Left ventricle myocardium inferior (tissue), 1 donor: ENCODE results near the gene MMP17. TPM values are rescaled to one million over a fixed set of nuclear protein-coding genes. Genes with fewer than 3 reads are reported as not detected.
"Not testable (repeated sequence)": the region's sequence is repeated elsewhere in the genome, so short reads cannot be mapped to it uniquely, and the experiment has no call there.

ENCODE experiments used
- DNase-seq: peaks from one replicate; pipeline ENCODE4 v3.0.0-alpha.2; 2020
- H3K27ac ChIP-seq: fragments of 200-600 bp; replicated peaks from 2 replicates; pipeline ENCODE4 v1.8.0; 2021
- H3K27me3 ChIP-seq: fragments of 200-600 bp; 2 replicates; pipeline ENCODE4 v1.8.0; 2021; ENCODE audit warnings: low read depth
- H3K36me3 ChIP-seq: fragments of 200-600 bp; 2 replicates; pipeline ENCODE4 v1.8.0; 2021
- H3K4me1 ChIP-seq: fragments of 200-600 bp; 2 replicates; pipeline ENCODE4 v1.8.0; 2021
- H3K4me3 ChIP-seq: fragments of 200-600 bp; 2 replicates; pipeline ENCODE4 v1.8.0; 2021; ENCODE audit warnings: mild to moderate bottlenecking, moderate library complexity
- H3K9me3 ChIP-seq: fragments of 200-600 bp; replicated peaks from 2 replicates; pipeline ENCODE4 v1.8.0; 2021
- intact Hi-C: fragments of 100-400 bp; cut with micrococcal nuclease; formaldehyde crosslinking; loops from one replicate; pipeline ENCODE4 v1.11.0; 2022
- total RNA-seq: library from RNA; stranded (reverse); fragmentation: NEBNext Ultra II Directional; extraction: Animal tissue kit (Norgen Biotek cat#: 25700); gene quantifications from one replicate; pipeline ENCODE4 v1.2.1, GENCODE V29; 2021
- TF ChIP-seq, protein P1 (sequence below): fragments of 200-600 bp; IDR thresholded peaks from 2 replicates; pipeline ENCODE4 v1.8.0; 2021; ENCODE audit warnings: antibody characterized with exemption, mild to moderate bottlenecking, borderline replicate concordance
- donor health status: DM: no; HTN: yes; CAD: no; lungs with severe emphysema.

Gene MMP17
- total RNA-seq, 1 donor from 2014 or later = 0.77 TPM

DNA sequence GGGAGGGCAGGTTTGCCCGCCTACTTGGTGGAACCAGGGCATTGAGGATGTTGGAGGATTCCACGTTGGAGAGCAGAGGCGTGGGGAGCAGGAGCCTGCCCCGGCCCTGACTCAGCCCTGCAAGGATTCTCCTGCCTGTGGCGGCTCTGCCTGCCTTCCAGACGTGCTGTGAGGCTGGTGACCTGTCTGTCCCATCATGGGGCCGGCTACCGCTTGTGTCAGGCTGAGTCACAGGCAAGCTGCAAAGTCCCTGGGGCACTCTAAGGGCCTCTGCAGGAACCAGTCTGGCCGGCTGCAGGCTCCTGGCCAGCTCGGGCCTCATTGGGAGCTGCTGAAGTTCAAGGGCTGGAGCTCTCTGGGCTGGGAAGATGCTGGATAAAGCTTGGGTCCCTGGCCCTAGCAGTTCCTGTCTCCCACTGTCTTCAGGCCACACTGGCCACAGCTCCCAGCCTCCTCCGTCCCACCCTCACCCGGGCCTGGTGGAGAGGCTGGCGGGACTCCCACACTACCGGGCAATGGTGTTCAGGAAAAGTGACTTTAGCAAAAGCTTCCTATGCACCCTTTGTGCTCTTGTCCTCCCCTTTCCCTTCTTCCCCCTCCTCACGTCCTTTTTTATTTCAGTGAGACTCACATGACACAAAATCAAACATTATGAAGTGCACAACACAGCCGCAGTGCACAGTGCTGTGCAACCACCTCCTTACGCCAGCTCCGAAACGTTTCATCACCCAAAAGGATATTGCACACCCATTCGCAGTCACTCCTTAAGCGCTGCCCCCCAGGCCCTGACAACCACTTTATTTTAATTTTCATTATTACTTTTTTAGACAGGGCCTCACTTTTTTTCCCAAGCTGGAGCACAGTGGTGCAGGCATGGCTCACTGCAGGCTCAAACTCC is 44.2 kb downstream of the MMP17 start:
- TF ChIP-seq, protein P1, sequence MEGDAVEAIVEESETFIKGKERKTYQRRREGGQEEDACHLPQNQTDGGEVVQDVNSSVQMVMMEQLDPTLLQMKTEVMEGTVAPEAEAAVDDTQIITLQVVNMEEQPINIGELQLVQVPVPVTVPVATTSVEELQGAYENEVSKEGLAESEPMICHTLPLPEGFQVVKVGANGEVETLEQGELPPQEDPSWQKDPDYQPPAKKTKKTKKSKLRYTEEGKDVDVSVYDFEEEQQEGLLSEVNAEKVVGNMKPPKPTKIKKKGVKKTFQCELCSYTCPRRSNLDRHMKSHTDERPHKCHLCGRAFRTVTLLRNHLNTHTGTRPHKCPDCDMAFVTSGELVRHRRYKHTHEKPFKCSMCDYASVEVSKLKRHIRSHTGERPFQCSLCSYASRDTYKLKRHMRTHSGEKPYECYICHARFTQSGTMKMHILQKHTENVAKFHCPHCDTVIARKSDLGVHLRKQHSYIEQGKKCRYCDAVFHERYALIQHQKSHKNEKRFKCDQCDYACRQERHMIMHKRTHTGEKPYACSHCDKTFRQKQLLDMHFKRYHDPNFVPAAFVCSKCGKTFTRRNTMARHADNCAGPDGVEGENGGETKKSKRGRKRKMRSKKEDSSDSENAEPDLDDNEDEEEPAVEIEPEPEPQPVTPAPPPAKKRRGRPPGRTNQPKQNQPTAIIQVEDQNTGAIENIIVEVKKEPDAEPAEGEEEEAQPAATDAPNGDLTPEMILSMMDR = no peak
- Histone ChIP-seq H3K9me3 (no peaks in the 10 kb centered on the region), H3K4me1 (no peaks in the 10 kb centered on the region), H3K27ac (no peak overlapping the region), H3K4me3 (no peak overlapping the region), H3K27me3 (no peaks in the 10 kb centered on the region), H3K36me3 (no peaks in the 10 kb centered on the region)
- no peak for DNase-seq
- intact Hi-C loops = no loop called here

DNA sequence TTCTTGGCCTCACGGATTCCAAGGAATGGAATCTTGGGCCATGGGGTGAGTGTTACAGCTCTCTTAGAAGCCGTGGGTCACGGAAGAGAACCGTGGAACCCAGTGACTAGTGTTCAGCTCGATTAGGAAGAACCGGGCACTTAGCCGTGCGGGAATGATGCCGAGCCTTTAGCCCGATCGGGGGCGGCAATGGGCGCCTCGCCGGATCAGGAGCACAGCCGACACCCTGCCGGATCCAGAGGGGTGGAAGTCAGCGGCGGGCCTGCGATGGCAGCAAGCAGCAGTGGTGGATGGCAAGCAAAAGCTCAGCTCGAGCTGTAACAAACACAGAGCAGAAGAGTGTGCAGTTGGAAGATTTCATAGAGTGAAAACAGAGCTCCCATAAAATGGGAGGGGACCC is 45.1 kb downstream of the MMP17 start:
- intact Hi-C loops = no loop called here
- H3K36me3 ChIP-seq = no peaks in the 10 kb centered on the region
- H3K9me3 ChIP-seq = no peaks in the 10 kb centered on the region
- DNase-seq = no peak
- no peak overlapping the region for H3K27ac ChIP-seq
- H3K27me3 ChIP-seq = no peaks in the 10 kb centered on the region
- no peaks in the 10 kb centered on the region for H3K4me1 ChIP-seq
- TF ChIP-seq, protein P1 = no peak
- H3K4me3 ChIP-seq = no peak overlapping the region

DNA sequence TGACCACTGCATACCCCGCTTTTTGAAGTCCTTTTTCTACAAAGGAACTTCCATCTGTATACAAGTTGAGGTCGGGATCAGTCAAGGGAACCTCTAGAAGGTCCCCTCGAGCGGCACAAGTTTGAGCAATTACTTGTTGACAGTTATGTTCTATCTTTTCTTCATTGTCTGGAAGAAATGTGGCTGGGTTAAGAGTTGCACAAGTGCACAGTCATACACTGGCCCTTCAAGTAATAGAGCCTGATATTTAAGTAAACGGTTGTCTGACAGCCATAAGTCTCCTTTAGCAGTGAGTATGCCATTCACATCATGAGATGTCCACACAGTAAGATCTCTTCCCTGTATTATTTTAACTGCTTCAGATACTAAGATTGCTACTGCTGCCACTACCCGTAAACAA is 46.8 kb downstream of the MMP17 start:
- H3K27ac ChIP-seq, H3K36me3 ChIP-seq, H3K4me1 ChIP-seq, DNase-seq, intact Hi-C loops, H3K27me3 ChIP-seq, H3K9me3 ChIP-seq, H3K4me3 ChIP-seq: not testable (repeated sequence)

DNA sequence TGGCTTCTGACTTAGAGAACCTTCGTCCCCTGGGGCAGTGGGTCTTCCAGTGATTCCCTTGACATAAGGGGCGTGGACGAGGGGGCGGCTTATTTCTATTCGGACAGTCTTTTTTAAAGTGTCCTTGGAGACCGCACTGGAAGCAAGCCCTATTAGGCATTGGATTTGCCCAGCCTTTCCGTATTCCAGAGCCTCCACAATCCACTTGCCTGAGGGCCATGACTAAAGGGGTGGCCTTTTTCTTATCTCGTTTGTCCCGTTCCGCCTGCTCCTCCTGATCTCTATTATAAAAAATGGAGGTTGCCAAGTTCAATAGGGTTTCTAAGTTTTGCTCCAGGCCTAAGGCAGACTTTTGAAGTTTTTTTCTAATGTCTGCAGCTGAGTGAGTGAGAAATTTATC is 49.0 kb downstream of the MMP17 start:
- H3K27me3 ChIP-seq, H3K9me3 ChIP-seq, H3K36me3 ChIP-seq, H3K4me1 ChIP-seq, H3K4me3 ChIP-seq, DNase-seq, H3K27ac ChIP-seq, intact Hi-C loops: not testable (repeated sequence)

DNA sequence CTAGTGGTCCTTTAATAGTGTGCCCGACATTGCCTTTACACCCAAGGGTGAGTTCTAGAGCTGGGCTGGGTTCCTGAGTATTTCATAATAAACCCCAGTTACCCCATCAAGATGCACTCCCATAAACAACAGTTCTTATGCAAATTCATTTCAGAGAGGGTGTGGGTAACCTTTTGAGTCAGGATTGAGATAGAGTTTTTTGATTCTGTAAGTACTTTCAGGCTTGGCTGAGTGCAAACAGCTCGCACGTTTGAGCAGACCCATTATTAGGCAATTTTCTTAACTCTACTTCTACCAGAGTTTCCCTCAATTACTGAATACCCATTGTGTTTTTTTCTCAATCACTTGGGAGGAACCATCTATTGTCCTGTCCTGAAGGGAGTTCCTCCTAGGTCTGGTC is 50.2 kb downstream of the MMP17 start:
- H3K4me1 ChIP-seq, intact Hi-C loops, H3K9me3 ChIP-seq, H3K4me3 ChIP-seq, DNase-seq, H3K36me3 ChIP-seq, H3K27me3 ChIP-seq, H3K27ac ChIP-seq: not testable (repeated sequence)

DNA sequence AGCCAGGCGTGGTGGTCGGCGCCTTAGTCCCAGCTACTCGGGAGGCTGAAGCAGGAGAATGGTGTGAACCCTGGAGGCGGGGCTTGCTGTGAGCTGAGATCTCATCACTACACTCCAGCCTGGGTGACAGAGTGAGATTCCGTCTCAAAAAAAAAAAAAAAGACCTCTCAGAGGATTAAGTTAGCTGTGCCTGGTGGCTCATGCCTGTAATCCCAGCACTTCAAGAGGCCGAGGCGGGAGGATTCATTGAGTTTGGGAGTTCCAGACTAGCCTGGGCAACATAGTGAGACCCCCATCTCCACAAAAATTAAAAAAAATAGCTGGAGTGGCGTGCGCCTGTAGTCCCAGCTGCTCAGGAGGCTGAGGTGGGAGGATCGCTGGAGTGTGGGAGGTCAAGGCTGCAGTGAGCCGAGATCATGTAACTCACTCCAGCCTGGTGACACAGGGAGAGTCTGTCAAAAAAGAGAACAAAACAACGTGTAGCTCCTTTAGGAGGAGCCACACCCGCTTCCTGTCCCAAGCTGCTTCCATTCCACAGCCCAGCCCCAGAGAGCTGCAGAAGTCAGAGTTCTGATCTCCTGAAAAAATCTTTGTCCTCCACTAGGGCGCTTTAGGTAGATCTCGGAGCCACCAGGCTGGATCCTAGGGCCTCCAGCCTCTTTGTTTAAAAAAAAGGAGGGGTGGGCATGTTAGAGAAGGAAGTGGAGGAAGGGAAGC is 54.8 kb downstream of the MMP17 start:
- TF ChIP-seq, protein P1 = no peak
- Histone ChIP-seq H3K9me3 (peaks cover 9% of the 10 kb centered on the region), H3K36me3 (no peaks in the 10 kb centered on the region), H3K4me3 (no peak overlapping the region), H3K27ac (no peak overlapping the region), H3K4me1 (no peaks in the 10 kb centered on the region), H3K27me3 (no peaks in the 10 kb centered on the region)
- intact Hi-C loops = no loop called here
- DNase-seq = no peak

DNA sequence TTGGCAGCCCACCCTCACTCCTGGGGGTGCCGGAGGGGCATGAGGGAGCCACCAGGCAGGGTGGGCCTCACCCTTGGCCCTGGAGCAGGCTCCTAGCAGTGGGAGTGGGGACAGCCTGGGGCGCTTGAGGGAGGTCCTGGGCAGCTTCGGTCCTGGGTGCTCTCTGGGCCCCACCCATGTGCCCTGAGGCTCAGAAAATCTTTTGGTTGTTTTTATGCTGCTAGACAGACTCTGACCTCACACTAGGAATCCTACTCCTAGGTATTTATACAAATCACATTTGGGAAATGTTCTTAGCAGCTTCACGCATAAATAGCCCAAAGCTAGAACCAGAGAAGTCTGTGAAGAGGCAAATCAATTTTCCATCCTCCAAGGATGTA is 55.3 kb downstream of the MMP17 start:
- TF ChIP-seq, protein P1 = no peak
- Histone ChIP-seq H3K27me3 (no peaks in the 10 kb centered on the region), H3K27ac (no peak overlapping the region), H3K4me3 (no peak overlapping the region), H3K9me3 (peaks cover 9% of the 10 kb centered on the region), H3K4me1 (no peaks in the 10 kb centered on the region), H3K36me3 (no peaks in the 10 kb centered on the region)
- intact Hi-C loops = no loop called here
- no peak for DNase-seq

DNA sequence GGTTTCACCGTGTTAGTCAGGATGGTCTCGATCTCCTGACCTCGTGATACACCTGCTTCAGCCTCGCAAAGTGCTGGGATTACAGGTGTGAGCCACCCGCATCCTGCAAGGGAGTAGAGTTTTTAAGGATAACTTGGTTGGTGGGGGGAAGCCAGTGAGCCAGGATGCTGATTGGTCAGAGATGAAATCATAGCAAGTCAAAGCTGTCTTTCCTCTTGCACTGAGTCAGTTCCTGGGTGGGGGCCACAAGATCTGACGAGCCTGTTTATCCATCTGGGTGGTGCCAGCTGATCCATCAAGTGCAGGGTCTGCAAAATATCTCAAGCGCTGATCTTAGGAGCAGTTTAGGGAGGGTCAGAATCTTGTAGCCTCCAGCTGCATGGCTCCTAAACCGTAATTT is 56.9 kb downstream of the MMP17 start:
- DNase-seq, intact Hi-C loops, H3K36me3 ChIP-seq, H3K27ac ChIP-seq, H3K27me3 ChIP-seq, H3K4me3 ChIP-seq, H3K4me1 ChIP-seq, H3K9me3 ChIP-seq: not testable (repeated sequence)
